Stomach (tissue), 9 donors: ENCODE results near the gene SLC17A9. TPM values are rescaled to one million over a fixed set of nuclear protein-coding genes. Genes with fewer than 3 reads are reported as not detected.

Source experiments
- DNase-seq, 2 donors: peaks; one replicate each; pipeline versions ENCODE4 v3.0.0 to v3.0.0-alpha.2; 2013 to 2019
- H3K27ac ChIP-seq, 5 donors: fragments of 200-600 bp in 4 of 5; sonication (generic) in 4 of 5; one replicate each; pipeline ENCODE4 v1.5.1; 2013 to 2019; ENCODE audit warnings: mild to moderate bottlenecking in 1 of 5, moderate library complexity in 1 of 5
- H3K27me3 ChIP-seq, 3 donors: fragments of 200-600 bp; sonication (generic); one replicate each; pipeline ENCODE4 v1.5.1; 2017 to 2019; ENCODE audit warnings: mixed run types in 1 of 3
- H3K36me3 ChIP-seq, 4 donors: fragments of 200-600 bp; sonication (generic); 1 replicate in 3 of 4; 2 replicates in 1 of 4; pipeline ENCODE4 v1.5.1; 2016 to 2019
- H3K4me1 ChIP-seq, 4 donors: fragments of 200-600 bp; sonication (generic); one replicate each; pipeline ENCODE4 v1.5.1; 2016 to 2019
- H3K4me3 ChIP-seq, 4 donors: fragments of 200-600 bp; sonication (generic) in 3 of 4; one replicate each; pipeline ENCODE4 v1.5.1; 2016 to 2019; ENCODE audit warnings: mild to moderate bottlenecking in 1 of 4
- H3K9me3 ChIP-seq, 4 donors: fragments of 200-600 bp; sonication (generic); one replicate each; pipeline ENCODE4 v1.5.1; 2016 to 2019
- EP300 ChIP-seq: sonication (generic); formaldehyde crosslinking; IDR thresholded peaks from one replicate; pipeline ENCODE4 v1.6.1; 2017; ENCODE audit warnings: antibody characterized with exemption
- POLR2A ChIP-seq, 4 donors: fragments of 450-650 bp; IDR thresholded peaks; one replicate each; pipeline ENCODE4 v1.6.1; 2016; ENCODE audit warnings: antibody characterized with exemption in 4 of 4, control low read depth in 2 of 4, mild to moderate bottlenecking in 1 of 4, moderate library complexity in 1 of 4
- POLR2AphosphoS5 ChIP-seq, 3 donors: sonication (generic); formaldehyde crosslinking; IDR thresholded peaks; one replicate each; pipeline ENCODE4 v1.6.1; 2016; ENCODE audit warnings: antibody characterized with exemption in 3 of 3
- WGBS, 5 donors: extraction: QIAGEN DNeasy Blood & Tissue Kit in 3 of 5; methylation state at CpG; one replicate each; pipeline versions ENCODE4 v1.1.5 to v1.1.7; 2013 to 2018; 5-methylcytosine and 5-hydroxymethylcytosine counted together
- intact Hi-C: fragments of 100-400 bp; cut with DNase I; formaldehyde crosslinking; loops from one replicate; pipeline ENCODE4 v1.15.1; 2023; ENCODE audit warnings: low total_unique reads
- polyA plus RNA-seq, 3 donors: library from polyadenylated mRNA; stranded (reverse); fragments of 200-250 nt; gene quantifications; one replicate each; pipeline ENCODE4 v1.2.3, GENCODE V29; 2013
- total RNA-seq, 5 donors: library from RNA; depleted of rRNA; stranded (reverse); fragments of >200 nt; gene quantifications; one replicate each; pipeline versions ENCODE4 v1.1.0 to v1.2.3, GENCODE V29; 2014 to 2016
- TF ChIP-seq, protein P1 (sequence below), 7 experiments: fragments of 450-650 bp in 4 of 7; fragments of 200-600 bp in 3 of 7; sonication (generic) in 3 of 7; IDR thresholded peaks; one replicate each; pipeline ENCODE4 v1.5.1; 2016 to 2019; ENCODE audit warnings: antibody characterized with exemption in 7 of 7, control low read depth in 2 of 7, mild to moderate bottlenecking in 1 of 7
- donor health status: healthy with polysubstance abuse.
- donor health status: Bipolar disorder and iron deficiency.
- donor health status: healthy.

Gene SLC17A9
- total and polyA plus RNA-seq, 8 donors: 1.1 to 76.4 (median 12.6) TPM

DNA sequence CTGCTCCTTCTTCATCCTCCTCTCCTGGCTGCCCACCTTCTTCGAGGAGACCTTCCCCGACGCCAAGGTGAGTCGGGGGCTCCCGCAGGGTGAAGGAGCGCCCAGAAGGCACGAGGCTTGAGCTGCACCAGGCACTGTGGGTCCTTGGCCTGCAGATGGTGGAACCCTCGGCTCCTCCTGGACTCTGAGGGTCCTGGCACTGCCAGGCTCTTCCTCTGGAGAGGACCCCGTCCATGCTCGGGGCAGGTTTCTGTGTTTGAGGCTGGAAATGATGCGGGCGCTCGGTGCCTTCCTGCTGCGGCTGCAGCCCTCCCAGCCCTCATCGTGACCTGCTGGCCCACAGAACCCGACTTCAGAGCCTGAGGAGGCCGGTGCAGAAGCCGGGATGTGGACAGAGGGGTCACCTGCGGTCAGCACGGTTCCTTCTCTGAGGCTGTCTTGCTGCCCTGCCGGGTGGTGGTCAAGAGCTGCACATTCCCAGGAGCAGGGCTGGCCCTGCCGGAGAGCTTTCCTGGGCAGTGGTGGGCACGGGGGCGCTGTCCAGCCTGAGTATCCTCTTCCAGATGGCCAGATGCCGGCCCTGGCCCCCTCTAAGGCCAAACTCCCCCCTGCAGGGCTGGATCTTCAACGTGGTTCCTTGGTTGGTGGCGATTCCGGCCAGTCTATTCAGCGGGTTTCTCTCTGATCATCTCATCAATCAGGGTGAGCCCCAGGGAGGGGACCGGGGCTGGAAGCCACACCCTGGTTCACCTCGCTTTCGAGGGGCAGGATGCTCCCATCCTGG is 11.3 kb downstream of the SLC17A9 start:
- Histone ChIP-seq H3K27ac (no peak overlapping the region), H3K4me3 (no peak overlapping the region), H3K27me3 (peaks cover 0 to 12% (median 2%) of the 10 kb centered on the region in 3 donors), H3K4me1 (no peaks in the 10 kb centered on the region), H3K36me3 (peaks cover 0 to 84% (median 39%) of the 10 kb centered on the region in 4 donors), H3K9me3 (no peaks in the 10 kb centered on the region)
- no peak for TF ChIP-seq POLR2AphosphoS5 (IDR thresholded peaks at IDR 0.05)
- TF ChIP-seq EP300: no peak
- intact Hi-C loops: no loop called here
- no peak for DNase-seq
- WGBS, 5 donors: 86 to 93% (median 89%) methylated on average over 26 to 32 of the region's 32 CpGs

- Histone ChIP-seq H3K4me3 (no peak overlapping the region), H3K36me3 (peaks cover 0 to 76% (median 39%) of the 10 kb centered on the region in 4 donors), H3K4me1 (no peaks in the 10 kb centered on the region), H3K27ac (no peak overlapping the region), H3K9me3 (no peaks in the 10 kb centered on the region), H3K27me3 (peaks cover 0 to 21% (median 8%) of the 10 kb centered on the region in 3 donors)
- intact Hi-C loops: no loop called here
- no peak for TF ChIP-seq POLR2A (IDR thresholded peaks at IDR 0.05)
- TF ChIP-seq, protein P1, sequence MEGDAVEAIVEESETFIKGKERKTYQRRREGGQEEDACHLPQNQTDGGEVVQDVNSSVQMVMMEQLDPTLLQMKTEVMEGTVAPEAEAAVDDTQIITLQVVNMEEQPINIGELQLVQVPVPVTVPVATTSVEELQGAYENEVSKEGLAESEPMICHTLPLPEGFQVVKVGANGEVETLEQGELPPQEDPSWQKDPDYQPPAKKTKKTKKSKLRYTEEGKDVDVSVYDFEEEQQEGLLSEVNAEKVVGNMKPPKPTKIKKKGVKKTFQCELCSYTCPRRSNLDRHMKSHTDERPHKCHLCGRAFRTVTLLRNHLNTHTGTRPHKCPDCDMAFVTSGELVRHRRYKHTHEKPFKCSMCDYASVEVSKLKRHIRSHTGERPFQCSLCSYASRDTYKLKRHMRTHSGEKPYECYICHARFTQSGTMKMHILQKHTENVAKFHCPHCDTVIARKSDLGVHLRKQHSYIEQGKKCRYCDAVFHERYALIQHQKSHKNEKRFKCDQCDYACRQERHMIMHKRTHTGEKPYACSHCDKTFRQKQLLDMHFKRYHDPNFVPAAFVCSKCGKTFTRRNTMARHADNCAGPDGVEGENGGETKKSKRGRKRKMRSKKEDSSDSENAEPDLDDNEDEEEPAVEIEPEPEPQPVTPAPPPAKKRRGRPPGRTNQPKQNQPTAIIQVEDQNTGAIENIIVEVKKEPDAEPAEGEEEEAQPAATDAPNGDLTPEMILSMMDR (IDR thresholded peaks at IDR 0.05): no peak
- no peak for TF ChIP-seq EP300
- no peak for TF ChIP-seq POLR2AphosphoS5 (IDR thresholded peaks at IDR 0.05)
- DNase-seq: no peak
- 77 to 86% (median 83%) methylated on average over 20 of the region's 20 CpGs for WGBS, 5 donors
Measured at GRCh38 chr20:62964700-62965099, 12.2 kb downstream of the SLC17A9 start.

DNA sequence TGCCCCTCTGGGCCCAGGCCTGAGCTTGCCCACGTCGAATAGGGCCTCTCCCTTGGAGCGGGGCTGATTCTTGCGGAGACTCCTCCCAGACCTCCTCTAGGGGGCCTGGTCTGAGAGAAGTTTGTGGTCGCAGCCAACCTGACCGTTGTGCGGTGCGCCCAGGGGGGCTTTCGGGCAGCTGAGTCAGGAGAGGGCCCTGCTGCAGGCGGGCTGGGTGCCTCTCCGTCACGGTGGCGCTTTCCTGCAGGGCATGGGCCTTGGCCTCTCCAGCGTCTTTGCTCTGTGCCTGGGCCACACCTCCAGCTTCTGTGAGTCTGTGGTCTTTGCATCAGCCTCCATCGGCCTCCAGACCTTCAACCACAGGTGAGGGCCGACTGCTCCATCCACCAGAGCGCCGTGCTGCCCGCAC is 12.9 kb downstream of the SLC17A9 start:
- Histone ChIP-seq H3K9me3 (no peaks in the 10 kb centered on the region), H3K27me3 (peaks cover 0 to 28% (median 12%) of the 10 kb centered on the region in 3 donors), H3K4me3 (no peak overlapping the region), H3K27ac (no peak overlapping the region), H3K36me3 (peaks cover 0 to 70% (median 39%) of the 10 kb centered on the region in 4 donors), H3K4me1 (no peaks in the 10 kb centered on the region)
- no peak for DNase-seq
- 80 to 89% (median 82%) methylated on average over 6 to 19 of the region's 19 CpGs for WGBS, 5 donors
- TF ChIP-seq, protein P1 (IDR thresholded peaks at IDR 0.05): no peak
- TF ChIP-seq EP300 (no peak), POLR2AphosphoS5 (IDR thresholded peaks at IDR 0.05) (no peak), POLR2A (IDR thresholded peaks at IDR 0.05) (no peak)
- intact Hi-C loops: no loop called here

DNA sequence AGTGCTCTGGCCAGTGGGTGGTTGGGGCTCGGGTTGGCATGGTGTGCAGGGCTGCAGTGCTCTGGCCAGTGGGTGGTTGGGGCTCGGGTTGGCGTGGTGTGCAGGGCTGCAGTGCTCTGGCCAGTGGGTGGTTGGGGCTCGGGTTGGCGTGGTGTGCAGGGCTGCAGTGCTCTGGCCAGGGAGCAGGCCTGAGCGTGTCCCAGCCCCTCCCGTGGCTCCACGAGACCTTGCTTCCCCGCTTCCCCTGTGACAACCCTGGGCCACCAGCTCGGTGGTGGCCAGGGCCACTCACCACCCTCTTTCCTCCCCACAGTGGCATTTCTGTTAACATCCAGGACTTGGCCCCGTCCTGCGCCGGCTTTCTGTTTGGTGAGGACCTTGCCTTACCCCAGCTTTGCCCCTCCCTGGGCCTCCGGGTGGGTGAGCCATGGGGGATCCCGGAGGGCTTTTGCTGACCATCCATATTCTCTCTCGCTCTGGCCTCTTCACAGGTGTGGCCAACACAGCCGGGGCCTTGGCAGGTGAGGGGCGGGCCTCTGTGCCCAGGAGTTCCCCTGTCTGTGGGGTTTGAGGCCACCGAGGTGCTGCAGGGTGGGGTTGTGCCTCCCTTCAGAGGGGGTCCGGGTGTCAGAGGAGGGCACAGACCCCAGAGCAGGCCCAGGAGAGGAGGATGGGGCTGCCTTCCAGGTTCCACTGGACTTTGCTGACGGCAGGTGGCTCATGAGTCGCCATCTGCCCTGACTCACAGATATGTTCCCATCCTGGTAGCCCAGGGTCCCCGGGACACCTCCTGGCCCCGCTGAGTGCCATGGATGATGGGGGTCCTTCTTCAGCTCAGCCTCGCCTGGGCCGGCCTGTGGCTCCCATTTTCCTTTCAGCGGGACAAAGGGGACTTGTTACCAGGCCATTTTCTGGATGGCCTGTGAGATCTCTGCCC is 14.0 kb downstream of the SLC17A9 start:
- H3K4me1 ChIP-seq: no peaks in the 10 kb centered on the region
- H3K36me3 ChIP-seq: peaks cover 0 to 61% (median 38%) of the 10 kb centered on the region in 4 donors
- no peak for TF ChIP-seq EP300
- TF ChIP-seq, protein P1 (IDR thresholded peaks at IDR 0.05): no peak
- TF ChIP-seq POLR2A (IDR thresholded peaks at IDR 0.05): no peak
- no peak for TF ChIP-seq POLR2AphosphoS5 (IDR thresholded peaks at IDR 0.05)
- 91 to 94% (median 94%) methylated on average over 17 to 26 of the region's 27 CpGs for whole genome bisulfite sequencing, 5 donors
- H3K9me3 ChIP-seq: no peaks in the 10 kb centered on the region
- DNase-seq: no peak
- intact Hi-C loops: no loop called here
- no peak overlapping the region for H3K4me3 ChIP-seq
- H3K27ac ChIP-seq: no peak overlapping the region
- peaks cover 0 to 39% (median 21%) of the 10 kb centered on the region in 3 donors for H3K27me3 ChIP-seq
